Heart right ventricle (tissue), 16 donors: ENCODE measurements around the gene LAD1. TPM values are rescaled to one million over a fixed set of nuclear protein-coding genes. Genes with fewer than 3 reads are reported as not detected.
A peak's percentile ranks its signal among the peaks of the same experiment; 100 is the strongest.

Experiments used
- ATAC-seq, 8 donors: fragments of 200-7000 bp; cut with Tn5 transposase; one replicate each; pipeline ENCODE4 v1.9.1; 2020; ENCODE audit warnings: mild to moderate bottlenecking in 8 of 8, moderate library complexity in 8 of 8, moderate number of reproducible peaks in 1 of 8
- DNase-seq, 2 donors: peaks; one replicate each; pipeline ENCODE4 v3.0.0-alpha.2; 2020
- H3K27ac ChIP-seq, 10 donors: fragments of 200-600 bp; sonication (generic) in 2 of 10; one replicate each; pipeline versions ENCODE4 v1.5.0 to v1.8.0; 2020 to 2022; ENCODE audit warnings: mild to moderate bottlenecking in 3 of 10
- H3K27me3 ChIP-seq, 7 donors: fragments of 200-600 bp; one replicate each; pipeline ENCODE4 v1.8.0; 2021 to 2022; ENCODE audit warnings: mild to moderate bottlenecking in 2 of 7
- H3K36me3 ChIP-seq, 9 donors: fragments of 200-600 bp; sonication (generic) in 1 of 9; one replicate each; pipeline versions ENCODE4 v1.5.0 to v1.8.0; 2020 to 2022; ENCODE audit warnings: mild to moderate bottlenecking in 2 of 9
- H3K4me1 ChIP-seq, 9 donors: fragments of 200-600 bp; sonication (generic) in 1 of 9; one replicate each; pipeline versions ENCODE4 v1.5.0 to v1.8.0; 2020 to 2022; ENCODE audit warnings: mild to moderate bottlenecking in 4 of 9
- H3K4me3 ChIP-seq, 10 donors: fragments of 200-600 bp; sonication (generic) in 2 of 10; one replicate each; pipeline versions ENCODE4 v1.5.0 to v1.8.0; 2020 to 2022; ENCODE audit warnings: mild to moderate bottlenecking in 7 of 10, moderate library complexity in 2 of 10
- H3K9me3 ChIP-seq, 11 donors: fragments of 200-600 bp in 10 of 11; sonication (generic) in 2 of 11; one replicate each; pipeline versions ENCODE4 v1.5.0 to v1.8.0; 2013 to 2022; ENCODE audit warnings: mild to moderate bottlenecking in 2 of 11, control low read depth in 1 of 11, moderate library complexity in 1 of 11
- CTCF ChIP-seq, 9 donors: fragments of 200-600 bp; sonication (generic) in 2 of 9; IDR thresholded peaks; one replicate each; pipeline versions ENCODE4 v1.5.0 to v1.8.0; 2021 to 2022; ENCODE audit warnings: antibody characterized with exemption in 9 of 9, mild to moderate bottlenecking in 5 of 9, moderate library complexity in 1 of 9
- WGBS, 2 donors: extraction: QIAGEN DNeasy Blood & Tissue Kit; methylation state at CpG; one replicate each; pipeline ENCODE4 v1.1.7; 2013; ENCODE audit warnings: inconsistent platforms in 1 of 2; 5-methylcytosine and 5-hydroxymethylcytosine counted together
- intact Hi-C, 10 donors: fragments of 100-400 bp; cut with DNase I; formaldehyde crosslinking; loops; one replicate each; pipeline versions ENCODE4 v1.11.1 to v1.14.2; 2022
- polyA plus RNA-seq, 2 donors: library from polyadenylated mRNA; stranded (reverse); fragments of 200-250 nt; gene quantifications; one replicate each; pipeline ENCODE4 v1.2.3, GENCODE V29; 2013
- total RNA-seq, 10 donors: library from RNA; stranded (reverse); fragmentation: NEBNext Ultra II Directional in 3 of 10; extraction: Animal tissue kit (Norgen Biotek cat#: 25700) in 3 of 10; gene quantifications; one replicate each; pipeline versions ENCODE4 v1.2.1 to v1.2.4, GENCODE V29; 2021 to 2023
- donor health status: Arrhythmogenic right ventricular cardiomyopathy.
- donor health status: ischemic (EF 13 %, LVEDD 7.1; RV severe dilation, severe dysfunction).
- donor health status: healthy with polysubstance abuse.
- donor health status: DM: no; HTN: yes; CAD: no.
- donor health status: DM: no; HTN: no; CAD: no.
- donor health status: ischemic (EF 25% LVEDD 6.9; RV normal size, moderate dysfunction).
- donor health status: ischemic (EF 25% LVEDD 5.7; RV mildly dilated, moderate dysfunction).
- donor health status: healthy.
- donor health status: DM: yes; HTN: yes; CAD: no.
- donor health status: Ischemic cardiomyopathy.
- donor health status: ischemic (EF 35%, LVEDD 5.7; RV mildly dilated, moderate dysfunction).
- donor health status: nonischemic (EF 11% LVEDD 7.7; RV severe dilation, severe dysfunction).
- donor health status: DM: yes; HTN: yes; CAD: no.
- donor health status: PGD.
- donor health status: ischemic (EF 29% LVEDD 5.4; RV normal size, mild dysfunction).
- donor health status: nonischemic (EF 23%, LVEDD 6.1; RV moderate dilation, normal function).

Gene LAD1
- total and polyA plus RNA-seq, 12 donors = 0.85 to 42.2 (median 2.9) TPM

GRCh38 chr1:201335901-201336300, 63.2 kb downstream of the LAD1 start:
- H3K9me3 ChIP-seq = peaks cover 0 to under 1% (median 0%) of the 10 kb centered on the region in 11 donors
- no peak overlapping the region for H3K27ac ChIP-seq
- intact Hi-C loops = no loop called here
- DNase-seq (no peak), ATAC-seq (no peak)
- 75 to 88% methylated on average over 3 of the region's 3 CpGs for WGBS, 2 donors
- H3K4me3 ChIP-seq = no peak overlapping the region
- H3K36me3 ChIP-seq = no peaks in the 10 kb centered on the region
- no peak for TF ChIP-seq CTCF (IDR thresholded peaks at IDR 0.05)
- no peaks in the 10 kb centered on the region for H3K27me3 ChIP-seq
- H3K4me1 ChIP-seq = peaks cover 0 to 9% (median 0%) of the 10 kb centered on the region in 9 donors

- Histone ChIP-seq H3K27ac (peak overlapping the region in 1 of 10 donors; percentile 12), H3K27me3 (no peaks in the 10 kb centered on the region), H3K36me3 (no peaks in the 10 kb centered on the region), H3K4me1 (peaks cover 0 to 9% (median 0%) of the 10 kb centered on the region in 9 donors), H3K9me3 (no peaks in the 10 kb centered on the region), H3K4me3 (no peak overlapping the region)
- ATAC-seq (no peak), DNase-seq (no peak)
- 84% methylated on average over 10 of the region's 10 CpGs for WGBS, 2 donors
- intact Hi-C loops = no loop called here
- no peak for TF ChIP-seq CTCF (IDR thresholded peaks at IDR 0.05)
Observed at GRCh38 chr1:201335174-201335870, 63.8 kb downstream of the LAD1 start.

- Histone ChIP-seq H3K4me3 (no peak overlapping the region), H3K36me3 (no peaks in the 10 kb centered on the region), H3K27me3 (no peaks in the 10 kb centered on the region), H3K9me3 (no peaks in the 10 kb centered on the region), H3K4me1 (peaks cover 0 to 14% (median 4%) of the 10 kb centered on the region in 9 donors), H3K27ac (peak overlapping the region in 3 of 10 donors; percentile 10 to 44 (median 12))
- intact Hi-C loops = no loop called here
- ATAC-seq = no peak
- no peak for TF ChIP-seq CTCF (IDR thresholded peaks at IDR 0.05)
- WGBS, 2 donors = 60 to 72% methylated on average over 11 of the region's 11 CpGs
- DNase-seq = no peak
Observed at GRCh38 chr1:201334325-201335173, 64.6 kb downstream of the LAD1 start.

GRCh38 chr1:201332616-201333335, 66.3 kb downstream of the LAD1 start:
- Histone ChIP-seq H3K36me3 (no peaks in the 10 kb centered on the region), H3K27me3 (no peaks in the 10 kb centered on the region), H3K27ac (no peak overlapping the region), H3K9me3 (no peaks in the 10 kb centered on the region), H3K4me1 (peaks cover 0 to 21% (median 9%) of the 10 kb centered on the region in 9 donors), H3K4me3 (no peak overlapping the region)
- intact Hi-C loops = no loop called here
- WGBS, 2 donors = 96 to 99% methylated on average over 10 of the region's 10 CpGs
- ATAC-seq (no peak), DNase-seq (no peak)
- TF ChIP-seq CTCF (IDR thresholded peaks at IDR 0.05) = no peak
